Natural killer cell (primary cell): Measurements from ENCODE around the gene PRKG1. TPM values are rescaled to one million over a fixed set of nuclear protein-coding genes. Genes with fewer than 3 reads are reported as not detected.

ENCODE experiments used
- ATAC-seq, 3 donors: fragments of 150-1000 bp in 2 of 3; fragments of 200-7000 bp in 1 of 3; cut with Tn5 transposase; 1 replicate in 1 of 3; 2 replicates in 2 of 3; pipeline ENCODE4 v1.10.0; 2021; ENCODE audit warnings: mild to moderate bottlenecking in 2 of 3, moderate library complexity in 2 of 3
- DNase-seq, 2 donors: peaks; one replicate each; pipeline versions ENCODE4 v3.0.0 to v3.0.0-alpha.2; 2013 to 2021; ENCODE audit warnings: mixed read lengths in 1 of 2
- H3K27ac ChIP-seq: one replicate; pipeline ENCODE4 v1.5.1; 2013; ENCODE audit warnings: mild to moderate bottlenecking, low read length
- H3K27me3 ChIP-seq: one replicate; pipeline ENCODE4 v1.6.1; 2013; ENCODE audit warnings: low read length; ENCODE audit not compliant: control insufficient read depth, insufficient read depth
- H3K36me3 ChIP-seq: one replicate; pipeline ENCODE4 v1.6.1; 2013; ENCODE audit warnings: low read length; ENCODE audit not compliant: control insufficient read depth, insufficient read depth
- H3K4me1 ChIP-seq: one replicate; pipeline ENCODE4 v1.6.1; 2013; ENCODE audit warnings: low read length; ENCODE audit not compliant: control insufficient read depth, insufficient read depth
- H3K4me3 ChIP-seq: one replicate; pipeline ENCODE4 v1.5.1; 2013; ENCODE audit warnings: low read length
- H3K9me3 ChIP-seq: one replicate; pipeline ENCODE4 v1.6.1; 2013; ENCODE audit warnings: low read length; ENCODE audit not compliant: control insufficient read depth, insufficient read depth
- H3K27ac Mint-ChIP-seq, 2 donors: one replicate each; pipeline ENCODE4 v1.8.0; 2022; ENCODE audit warnings: mild to moderate bottlenecking in 2 of 2, mixed read lengths in 2 of 2, moderate library complexity in 1 of 2
- H3K27me3 Mint-ChIP-seq, 2 donors: one replicate each; pipeline ENCODE4 v1.8.0; 2022; ENCODE audit warnings: low read depth in 2 of 2, mixed read lengths in 2 of 2
- H3K36me3 Mint-ChIP-seq: one replicate; pipeline ENCODE4 v1.8.0; 2022; ENCODE audit warnings: mixed read lengths
- H3K4me1 Mint-ChIP-seq, 2 donors: one replicate each; pipeline ENCODE4 v1.8.0; 2022; ENCODE audit warnings: mixed read lengths in 2 of 2
- H3K4me3 Mint-ChIP-seq: one replicate; pipeline ENCODE4 v1.8.0; 2022; ENCODE audit warnings: mild to moderate bottlenecking, moderate library complexity, mixed read lengths
- H3K9me3 Mint-ChIP-seq, 2 donors: one replicate each; pipeline ENCODE4 v1.8.0; 2022; ENCODE audit warnings: mixed read lengths in 2 of 2
- CTCF ChIP-seq: fragments of 200-600 bp; IDR thresholded peaks from one replicate; pipeline ENCODE4 v1.8.0; 2022; ENCODE audit warnings: antibody characterized with exemption
- WGBS: methylation state at CpG from one replicate; pipeline ENCODE4 v1.1.7; 2013; ENCODE audit warnings: missing lambda C conversion rate; ENCODE audit not compliant: insufficient coverage; 5-methylcytosine and 5-hydroxymethylcytosine counted together
- intact Hi-C: fragments of 100-400 bp; cut with micrococcal nuclease; formaldehyde crosslinking; loops from one replicate; pipeline ENCODE4 v1.14.2; 2022
- total RNA-seq, 4 donors: library from RNA; stranded (reverse); fragments of 120-200 nt in 1 of 4; gene quantifications; one replicate each; pipeline versions ENCODE4 v1.2.3 to v1.2.4, GENCODE V29; 2013 to 2022

Gene PRKG1
- total RNA-seq, 3 donors from 2014 or later (not counting 1 experiment from before 2014, with no cell fraction given), result 0.23 to 0.41 (median 0.35) TPM

- Histone ChIP-seq H3K4me1 (no peaks in the 10 kb centered on the region), H3K9me3 (no peaks in the 10 kb centered on the region), H3K36me3 (no peaks in the 10 kb centered on the region), H3K27ac (no peak overlapping the region), H3K27me3 (no peaks in the 10 kb centered on the region), H3K4me3 (no peak overlapping the region)
- ATAC-seq (no peak), DNase-seq (no peak)
- Mint-ChIP-seq H3K27me3 (peaks cover 0 to 3% of the 10 kb centered on the region in 2 donors), H3K36me3 (peaks cover 1% of the 10 kb centered on the region), H3K9me3 (no peaks in the 10 kb centered on the region), H3K4me3 (no peak overlapping the region), H3K4me1 (no peaks in the 10 kb centered on the region), H3K27ac (no peak overlapping the region)
- intact Hi-C loops, result no loop called here
- no CpG with 5 or more reads among the region's 2 CpGs for WGBS
- TF ChIP-seq CTCF, result no peak
Observed at GRCh38 chr10:51772387-51772786, 698.1 kb downstream of the PRKG1 start.

GRCh38 chr10:51773681-51774080, 699.4 kb downstream of the PRKG1 start:
- DNase-seq, result no peak
- H3K9me3 ChIP-seq, result no peaks in the 10 kb centered on the region
- intact Hi-C loops, result no loop called here
- Mint-ChIP-seq H3K36me3 (no peaks in the 10 kb centered on the region), H3K27me3 (no peaks in the 10 kb centered on the region), H3K9me3 (no peaks in the 10 kb centered on the region), H3K4me1 (no peaks in the 10 kb centered on the region), H3K4me3 (no peak overlapping the region), H3K27ac (no peak overlapping the region)
- no peak overlapping the region for H3K4me3 ChIP-seq
- no peaks in the 10 kb centered on the region for H3K4me1 ChIP-seq
- no peak for TF ChIP-seq CTCF
- no peaks in the 10 kb centered on the region for H3K27me3 ChIP-seq
- no peaks in the 10 kb centered on the region for H3K36me3 ChIP-seq
- no peak for ATAC-seq
- H3K27ac ChIP-seq, result no peak overlapping the region

- WGBS, result 26% methylated on average over 2 of the region's 2 CpGs
- no peak for DNase-seq
- ATAC-seq, result no peak
- H3K4me1 Mint-ChIP-seq, result no peaks in the 10 kb centered on the region
- Histone ChIP-seq H3K27me3 (no peaks in the 10 kb centered on the region), H3K9me3 (no peaks in the 10 kb centered on the region), H3K4me1 (no peaks in the 10 kb centered on the region), H3K36me3 (no peaks in the 10 kb centered on the region), H3K4me3 (no peak overlapping the region), H3K27ac (no peak overlapping the region)
- H3K4me3 Mint-ChIP-seq, result no peak overlapping the region
- intact Hi-C loops, result no loop called here
- H3K36me3 Mint-ChIP-seq, result no peaks in the 10 kb centered on the region
- no peaks in the 10 kb centered on the region for H3K9me3 Mint-ChIP-seq
- no peak overlapping the region for H3K27ac Mint-ChIP-seq
- no peak for TF ChIP-seq CTCF
- H3K27me3 Mint-ChIP-seq, result no peaks in the 10 kb centered on the region
Observed at GRCh38 chr10:51783941-51784340, 709.7 kb downstream of the PRKG1 start.

GRCh38 chr10:51786016-51786683, 711.9 kb downstream of the PRKG1 start:
- no peak overlapping the region for H3K27ac ChIP-seq
- H3K27ac Mint-ChIP-seq, result no peak overlapping the region
- no peak for TF ChIP-seq CTCF
- H3K4me1 ChIP-seq, result no peaks in the 10 kb centered on the region
- intact Hi-C loops, result no loop called here
- no peaks in the 10 kb centered on the region for H3K9me3 ChIP-seq
- H3K4me1 Mint-ChIP-seq, result no peaks in the 10 kb centered on the region
- ATAC-seq (no peak), DNase-seq (no peak)
- no peaks in the 10 kb centered on the region for H3K27me3 ChIP-seq
- H3K36me3 Mint-ChIP-seq, result no peaks in the 10 kb centered on the region
- peaks cover 0 to 2% of the 10 kb centered on the region in 2 donors for H3K9me3 Mint-ChIP-seq
- 84% methylated on average over 3 of the region's 4 CpGs for WGBS
- H3K4me3 ChIP-seq, result no peak overlapping the region
- no peak overlapping the region for H3K4me3 Mint-ChIP-seq
- no peaks in the 10 kb centered on the region for H3K27me3 Mint-ChIP-seq
- no peaks in the 10 kb centered on the region for H3K36me3 ChIP-seq
